Urinary bladder (tissue), 4 donors: ENCODE measurements around the gene BANP. TPM values are rescaled to one million over a fixed set of nuclear protein-coding genes. Genes with fewer than 3 reads are reported as not detected.
"Not testable (repeated sequence)": the region's sequence is repeated elsewhere in the genome, so short reads cannot be mapped to it uniquely, and the experiment has no call there.

Experiments used
- DNase-seq: peaks from one replicate; pipeline ENCODE4 v3.0.0-alpha.2; 2015; ENCODE audit errors: extremely low spot score
- H3K27ac ChIP-seq: one replicate; pipeline ENCODE4 v1.5.1; 2013; ENCODE audit warnings: low read depth, mild to moderate bottlenecking, moderate library complexity
- H3K36me3 ChIP-seq: one replicate; pipeline ENCODE4 v1.6.1; 2013; ENCODE audit warnings: mild to moderate bottlenecking, moderate library complexity; ENCODE audit not compliant: insufficient read depth
- H3K4me1 ChIP-seq: one replicate; pipeline ENCODE4 v1.6.1; 2013; ENCODE audit warnings: mild to moderate bottlenecking, moderate library complexity; ENCODE audit not compliant: insufficient read depth
- H3K4me3 ChIP-seq: one replicate; pipeline ENCODE4 v1.5.1; 2013; ENCODE audit warnings: low read depth, low read length
- WGBS: extraction: QIAGEN DNeasy Blood & Tissue Kit; methylation state at CpG from one replicate; pipeline ENCODE4 v1.1.7; 2013; 5-methylcytosine and 5-hydroxymethylcytosine counted together
- polyA plus RNA-seq: library from polyadenylated mRNA; stranded (reverse); fragments of 200-250 nt; gene quantifications from one replicate; pipeline ENCODE4 v1.2.3, GENCODE V29; 2013
- total RNA-seq: library from RNA; depleted of rRNA; stranded (reverse); fragments of >200 nt; gene quantifications from one replicate; pipeline ENCODE4 v1.2.3, GENCODE V29; 2014
- donor health status: healthy with polysubstance abuse.
- donor health status: healthy.

The BANP gene
- total and polyA plus RNA-seq, 2 donors, result 13.8 to 36.6 TPM

- DNase-seq, result no peak
- Histone ChIP-seq H3K27ac (no peak overlapping the region), H3K4me3 (no peak overlapping the region), H3K36me3 (no peaks in the 10 kb centered on the region), H3K4me1 (peaks cover 2% of the 10 kb centered on the region)
- 93% methylated on average over 7 of the region's 7 CpGs for WGBS
Observed at GRCh38 chr16:88009563-88010342, 58.5 kb downstream of the BANP start.

GRCh38 chr16:88010343-88010967, 59.2 kb downstream of the BANP start:
- H3K36me3 ChIP-seq, result no peaks in the 10 kb centered on the region
- 92% methylated on average over 25 of the region's 25 CpGs for whole genome bisulfite sequencing

GRCh38 chr16:88010968-88011483, 59.8 kb downstream of the BANP start:
- Histone ChIP-seq H3K36me3 (no peaks in the 10 kb centered on the region), H3K27ac (no peak overlapping the region), H3K4me1 (peaks cover 2% of the 10 kb centered on the region), H3K4me3 (no peak overlapping the region)
- no peak for DNase-seq
- 90% methylated on average over 19 of the region's 19 CpGs for WGBS

More at GRCh38 chr16:88010343-88010967, 59.2 kb downstream of the BANP start:
- Histone ChIP-seq H3K27ac (no peak overlapping the region), H3K4me3 (no peak overlapping the region), H3K4me1 (peaks cover 2% of the 10 kb centered on the region)
- no peak for DNase-seq

GRCh38 chr16:88012360-88012759, 61.1 kb downstream of the BANP start:
- Histone ChIP-seq H3K36me3 (no peaks in the 10 kb centered on the region), H3K4me3 (no peak overlapping the region), H3K27ac (no peak overlapping the region), H3K4me1 (peaks cover 2% of the 10 kb centered on the region)
- DNase-seq, result no peak
- 92% methylated on average over 10 of the region's 10 CpGs for WGBS

GRCh38 chr16:88013091-88013609, 61.9 kb downstream of the BANP start:
- peaks cover 2% of the 10 kb centered on the region for H3K4me1 ChIP-seq
- no peak overlapping the region for H3K27ac ChIP-seq
- no peaks in the 10 kb centered on the region for H3K36me3 ChIP-seq
- no peak overlapping the region for H3K4me3 ChIP-seq
- 83% methylated on average over 18 of the region's 18 CpGs for WGBS
- DNase-seq, result no peak

GRCh38 chr16:88013766-88014251, 62.6 kb downstream of the BANP start:
- peak overlapping the region; percentile 35 for H3K27ac ChIP-seq
- DNase-seq, result no peak
- WGBS, result 68% methylated on average over 8 of the region's 8 CpGs

GRCh38 chr16:88014252-88014781, 63.1 kb downstream of the BANP start:
- H3K4me3 ChIP-seq, result no peak overlapping the region
- 29% methylated on average over 10 of the region's 10 CpGs for WGBS
- peak overlapping the region; percentile 35 for H3K27ac ChIP-seq
- H3K36me3 ChIP-seq, result no peaks in the 10 kb centered on the region
- peaks cover 2% of the 10 kb centered on the region for H3K4me1 ChIP-seq
- no peak for DNase-seq

More at GRCh38 chr16:88013766-88014251, 62.6 kb downstream of the BANP start:
- Histone ChIP-seq H3K36me3 (no peaks in the 10 kb centered on the region), H3K4me3 (no peak overlapping the region), H3K4me1 (peaks cover 2% of the 10 kb centered on the region)

GRCh38 chr16:88014954-88015805, 63.9 kb downstream of the BANP start:
- Histone ChIP-seq H3K4me3 (no peak overlapping the region), H3K36me3 (no peaks in the 10 kb centered on the region), H3K27ac (no peak overlapping the region), H3K4me1 (peaks cover 2% of the 10 kb centered on the region)
- no peak for DNase-seq
- WGBS, result 90% methylated on average over 32 of the region's 32 CpGs

GRCh38 chr16:88015806-88016140, 64.5 kb downstream of the BANP start:
- no peak overlapping the region for H3K27ac ChIP-seq
- 96% methylated on average over 9 of the region's 9 CpGs for WGBS
- no peak for DNase-seq
- no peak overlapping the region for H3K4me3 ChIP-seq
- no peaks in the 10 kb centered on the region for H3K36me3 ChIP-seq
- H3K4me1 ChIP-seq, result peaks cover 2% of the 10 kb centered on the region

GRCh38 chr16:88016386-88016785, 65.2 kb downstream of the BANP start:
- H3K36me3 ChIP-seq, H3K27ac ChIP-seq, DNase-seq, H3K4me1 ChIP-seq, H3K4me3 ChIP-seq: not testable (repeated sequence)
- 90% methylated on average over 18 of the region's 18 CpGs for WGBS

- Histone ChIP-seq H3K36me3 (no peaks in the 10 kb centered on the region), H3K4me1 (peaks cover 2% of the 10 kb centered on the region), H3K4me3 (no peak overlapping the region), H3K27ac (no peak overlapping the region)
- DNase-seq, result no peak
- WGBS, result 94% methylated on average over 11 of the region's 11 CpGs
Observed at GRCh38 chr16:88016964-88017363, 65.7 kb downstream of the BANP start.

- Histone ChIP-seq H3K36me3 (no peaks in the 10 kb centered on the region), H3K4me3 (no peak overlapping the region), H3K27ac (no peak overlapping the region), H3K4me1 (peaks cover 2% of the 10 kb centered on the region)
- no peak for DNase-seq
- 91% methylated on average over 19 of the region's 19 CpGs for WGBS
Observed at GRCh38 chr16:88017587-88018101, 66.4 kb downstream of the BANP start.

- not testable (repeated sequence) for H3K27ac ChIP-seq, DNase-seq, H3K4me1 ChIP-seq, H3K4me3 ChIP-seq, H3K36me3 ChIP-seq
- WGBS, result 97% methylated on average over 26 of the region's 26 CpGs
Observed at GRCh38 chr16:88018382-88018781, 67.1 kb downstream of the BANP start.
